Loucy (cell line): Measurements from ENCODE around the gene RASGRP3.
"Not testable (repeated sequence)": the region's sequence is repeated elsewhere in the genome, so short reads cannot be mapped to it uniquely, and the experiment has no call there.

Experiments used
- H2AFZ ChIP-seq: fragments of 200-600 bp; sonication (generic); 2 replicates; pipeline ENCODE4 v1.6.0; 2016; ENCODE audit warnings: antibody characterized with exemption, mild to moderate bottlenecking, low read length, moderate library complexity
- H3F3A ChIP-seq: fragments of 200-600 bp; 2 replicates; pipeline ENCODE4 v1.6.0; 2016; ENCODE audit warnings: antibody characterized with exemption, low read depth, mild to moderate bottlenecking
- H3K27me3 ChIP-seq: fragments of 200-600 bp; sonication (generic); 2 replicates; pipeline ENCODE4 v1.6.1; 2014; ENCODE audit warnings: low read length, mild to moderate bottlenecking; ENCODE audit not compliant: insufficient read depth, poor library complexity, severe bottlenecking
- H3K36me3 ChIP-seq: fragments of 200-600 bp; sonication (generic); 2 replicates; pipeline ENCODE4 v1.6.1; 2016; ENCODE audit warnings: low read length; ENCODE audit not compliant: insufficient read depth
- H3K4me1 ChIP-seq: fragments of 200-600 bp; sonication (generic); 2 replicates; pipeline ENCODE4 v1.5.1; 2014; ENCODE audit warnings: low read length, mild to moderate bottlenecking; ENCODE audit not compliant: insufficient read depth, poor library complexity, severe bottlenecking
- H3K4me2 ChIP-seq: fragments of 200-600 bp; sonication (generic); 2 replicates; pipeline ENCODE4 v1.6.0; 2014; ENCODE audit warnings: antibody characterized with exemption, low read length, low read depth, mild to moderate bottlenecking; ENCODE audit not compliant: poor library complexity, severe bottlenecking
- H3K4me3 ChIP-seq: fragments of 200-600 bp; sonication (generic); 2 replicates; pipeline ENCODE4 v1.5.1; 2014; ENCODE audit warnings: low read length, mild to moderate bottlenecking, mixed read lengths; ENCODE audit not compliant: poor library complexity, severe bottlenecking
- H3K79me2 ChIP-seq: fragments of 200-600 bp; sonication (generic); 2 replicates; pipeline ENCODE4 v1.6.1; 2014; ENCODE audit warnings: low read length; ENCODE audit not compliant: insufficient read depth
- H3K9ac ChIP-seq: fragments of 200-600 bp; sonication (generic); 2 replicates; pipeline ENCODE4 v1.6.0; 2014; ENCODE audit warnings: mild to moderate bottlenecking, low read depth, low read length, moderate library complexity; ENCODE audit not compliant: poor library complexity, severe bottlenecking
- H3K9me2 ChIP-seq: fragments of 200-600 bp; sonication (generic); replicated peaks from 2 replicates; pipeline ENCODE4 v1.6.1; 2016; ENCODE audit warnings: low read depth, low read length, mixed read lengths
- H3K9me3 ChIP-seq: fragments of 200-600 bp; sonication (generic); 2 replicates; pipeline ENCODE4 v1.6.1; 2014; ENCODE audit warnings: mild to moderate bottlenecking, antibody characterized with exemption, low read length, low read depth; ENCODE audit not compliant: insufficient read depth
- H4K20me1 ChIP-seq: fragments of 200-600 bp; sonication (generic); 2 replicates; pipeline ENCODE4 v1.6.0; 2014; ENCODE audit warnings: antibody characterized with exemption, low read length, mild to moderate bottlenecking; ENCODE audit not compliant: insufficient read depth, poor library complexity, severe bottlenecking
- CTCF ChIP-seq: fragments of 200-600 bp; sonication (generic); conservative IDR thresholded peaks from 2 replicates; pipeline ENCODE4 v1.5.1; 2014; ENCODE audit warnings: mild to moderate bottlenecking, antibody characterized with exemption, low read length
- EZH2phosphoT487 ChIP-seq: fragments of 200-600 bp; IDR thresholded peaks from 2 replicates; pipeline ENCODE4 v1.6.1; 2018; ENCODE audit warnings: antibody characterized with exemption, mild to moderate bottlenecking, moderate library complexity, borderline replicate concordance

The RASGRP3 gene

GRCh38 chr2:33437815-33438214 lies 38.6 kb upstream of the RASGRP3 start:
- Histone ChIP-seq H3K9me3 (no peaks in the 10 kb centered on the region), H3F3A (no peaks in the 10 kb centered on the region), H3K27me3 (no peaks in the 10 kb centered on the region), H3K9me2 (no peaks in the 10 kb centered on the region), H3K4me2 (no peak overlapping the region), H2AFZ (no peak overlapping the region), H3K9ac (no peak overlapping the region), H3K4me1 (no peaks in the 10 kb centered on the region), H3K4me3 (no peak overlapping the region), H3K36me3 (no peaks in the 10 kb centered on the region), H4K20me1 (no peaks in the 10 kb centered on the region), H3K79me2 (no peaks in the 10 kb centered on the region)
- TF ChIP-seq EZH2phosphoT487 (no peak), CTCF (no peak)

GRCh38 chr2:33441235-33441810 lies 35.1 kb upstream of the RASGRP3 start:
- TF ChIP-seq EZH2phosphoT487 (no peak), CTCF (peak; percentile 93)
- no peaks in the 10 kb centered on the region for H4K20me1 ChIP-seq
- no peak overlapping the region for H3K4me2 ChIP-seq
- no peaks in the 10 kb centered on the region for H3K27me3 ChIP-seq
- no peak overlapping the region for H2AFZ ChIP-seq
- H3K9me3 ChIP-seq, result no peaks in the 10 kb centered on the region
- H3K4me1 ChIP-seq, result no peaks in the 10 kb centered on the region
- H3F3A ChIP-seq, result no peaks in the 10 kb centered on the region
- no peak overlapping the region for H3K9ac ChIP-seq
- no peaks in the 10 kb centered on the region for H3K9me2 ChIP-seq
- no peak overlapping the region for H3K4me3 ChIP-seq
- no peaks in the 10 kb centered on the region for H3K79me2 ChIP-seq
- no peaks in the 10 kb centered on the region for H3K36me3 ChIP-seq

GRCh38 chr2:33442052-33442451 lies 34.4 kb upstream of the RASGRP3 start:
- H3K79me2 ChIP-seq, H3K27me3 ChIP-seq, H3K4me1 ChIP-seq, H3K9me2 ChIP-seq, H4K20me1 ChIP-seq, H3F3A ChIP-seq, H3K36me3 ChIP-seq, H3K4me3 ChIP-seq, H3K4me2 ChIP-seq, H2AFZ ChIP-seq, H3K9me3 ChIP-seq, H3K9ac ChIP-seq: not testable (repeated sequence)

- Histone ChIP-seq H3K9me3 (no peaks in the 10 kb centered on the region), H3K36me3 (no peaks in the 10 kb centered on the region), H3K9me2 (no peaks in the 10 kb centered on the region), H3K27me3 (no peaks in the 10 kb centered on the region), H4K20me1 (no peaks in the 10 kb centered on the region), H3K4me2 (no peak overlapping the region), H3K4me3 (no peak overlapping the region), H3K79me2 (no peaks in the 10 kb centered on the region), H3K4me1 (no peaks in the 10 kb centered on the region), H3F3A (no peaks in the 10 kb centered on the region), H2AFZ (no peak overlapping the region), H3K9ac (no peak overlapping the region)
- TF ChIP-seq CTCF (no peak), EZH2phosphoT487 (no peak)
Observed at GRCh38 chr2:33442528-33443079, 33.8 kb upstream of the RASGRP3 start.
